Activated CD8-positive, alpha-beta T cell treated with anti-CD3 and anti-CD28 coated beads for 36 hours (primary cell): ENCODE data around the gene USPL1. TPM values are rescaled to one million over a fixed set of nuclear protein-coding genes. Genes with fewer than 3 reads are reported as not detected.

Source experiments
- ATAC-seq: fragments of 200-7000 bp; cut with Tn5 transposase; one replicate; pipeline ENCODE4 v1.10.0; 2021; ENCODE audit warnings: mild to moderate bottlenecking, moderate library complexity
- CTCF ChIA-PET: fragments of 350-600 bp; sonication (Branson Sonifier 250); formaldehyde crosslinking; loops from one replicate; lab custom pipeline; 2021; ENCODE audit warnings: antibody characterized with exemption; lab: Charles Lee
- POLR2A ChIA-PET: fragments of 350-600 bp; sonication (Branson Sonifier 250); formaldehyde crosslinking; loops from one replicate; lab custom pipeline; 2021; ENCODE audit warnings: antibody characterized with exemption; lab: Charles Lee
- DNase-seq: peaks from one replicate; pipeline ENCODE4 v3.0.0-alpha.2; 2020
- H3K27ac Mint-ChIP-seq: one replicate; pipeline ENCODE4 v1.8.0; 2021; ENCODE audit warnings: mild to moderate bottlenecking, mixed read lengths
- H3K27me3 Mint-ChIP-seq: one replicate; pipeline ENCODE4 v1.8.0; 2021; ENCODE audit warnings: mixed read lengths
- H3K36me3 Mint-ChIP-seq: one replicate; pipeline ENCODE4 v1.8.0; 2021; ENCODE audit warnings: low read depth, mixed read lengths
- H3K4me1 Mint-ChIP-seq: one replicate; pipeline ENCODE4 v1.8.0; 2021; ENCODE audit warnings: low read depth, mixed read lengths
- H3K4me3 Mint-ChIP-seq: one replicate; pipeline ENCODE4 v1.8.0; 2021; ENCODE audit warnings: mild to moderate bottlenecking, moderate library complexity, mixed read lengths
- H3K9me3 Mint-ChIP-seq: one replicate; pipeline ENCODE4 v1.8.0; 2021; ENCODE audit warnings: mixed read lengths
- CTCF ChIP-seq: fragments of 200-600 bp; IDR thresholded peaks from one replicate; pipeline ENCODE4 v1.8.0; 2022; ENCODE audit warnings: antibody characterized with exemption, mild to moderate bottlenecking
- intact Hi-C: fragments of 100-400 bp; cut with micrococcal nuclease; formaldehyde crosslinking; loops from one replicate; pipeline ENCODE4 v1.10.0; 2022
- total RNA-seq, 2 experiments: library from RNA; stranded (reverse); gene quantifications; one replicate each; pipeline ENCODE4 v1.2.3, GENCODE V29; 2021

Gene USPL1
- total RNA-seq, 2 experiments from 2014 or later: 12.4 to 13.0 TPM

- Mint-ChIP-seq H3K4me3 (no peak overlapping the region), H3K4me1 (no peaks in the 10 kb centered on the region), H3K36me3 (no peaks in the 10 kb centered on the region), H3K27me3 (no peaks in the 10 kb centered on the region), H3K27ac (no peak overlapping the region), H3K9me3 (no peaks in the 10 kb centered on the region)
- DNase-seq (no peak), ATAC-seq (no peak)
- ChIA-PET POLR2A (no interaction called here), CTCF (interaction anchor here (1.2 kb wide), 1 partner anchor 29 kb away, joined by 3 read pairs; no protein-coding TSS in a partner anchor)
- TF ChIP-seq CTCF: no peak
- intact Hi-C loops: no loop called here
Measured at GRCh38 chr13:30584051-30584731, 33.5 kb upstream of the USPL1 start.

- Mint-ChIP-seq H3K27ac (no peak overlapping the region), H3K27me3 (no peaks in the 10 kb centered on the region), H3K36me3 (no peaks in the 10 kb centered on the region), H3K9me3 (no peaks in the 10 kb centered on the region), H3K4me1 (no peaks in the 10 kb centered on the region), H3K4me3 (no peak overlapping the region)
- no peak for ATAC-seq
- ChIA-PET CTCF (interaction anchor here (0.6 to 1.3 kb wide), 4 partner anchors 41 to 211 kb away, joined by 3 to 4 read pairs (median 3); no protein-coding TSS in a partner anchor), POLR2A (interaction anchor here (0.6 kb wide), 1 partner anchor 32 kb away, joined by 3 read pairs; the partner anchor contains the start of gene USPL1)
- no peak for TF ChIP-seq CTCF
- intact Hi-C loops: no loop called here
- DNase-seq: no peak
Measured at GRCh38 chr13:30585748-30586262, 31.9 kb upstream of the USPL1 start.

- no peak overlapping the region for H3K27ac Mint-ChIP-seq
- H3K27me3 Mint-ChIP-seq: no peaks in the 10 kb centered on the region
- H3K4me1 Mint-ChIP-seq: no peaks in the 10 kb centered on the region
- DNase-seq (no peak), ATAC-seq (no peak)
- no peak overlapping the region for H3K4me3 Mint-ChIP-seq
- no peaks in the 10 kb centered on the region for H3K9me3 Mint-ChIP-seq
- ChIA-PET CTCF (interaction anchor here (1.8 kb wide), 1 partner anchor 455 kb away, joined by 3 read pairs; no protein-coding TSS in a partner anchor), POLR2A (no interaction called here)
- intact Hi-C loops: no loop called here
- H3K36me3 Mint-ChIP-seq: no peaks in the 10 kb centered on the region
- no peak for TF ChIP-seq CTCF
Measured at GRCh38 chr13:30587231-30587630, 30.5 kb upstream of the USPL1 start.

- Mint-ChIP-seq H3K4me3 (no peak overlapping the region), H3K27me3 (no peaks in the 10 kb centered on the region), H3K4me1 (peaks cover under 1% of the 10 kb centered on the region), H3K36me3 (no peaks in the 10 kb centered on the region), H3K9me3 (no peaks in the 10 kb centered on the region), H3K27ac (no peak overlapping the region)
- intact Hi-C loops: no loop called here
- ChIA-PET POLR2A (no interaction called here), CTCF (interaction anchor here (1.8 kb wide), 1 partner anchor 455 kb away, joined by 3 read pairs; no protein-coding TSS in a partner anchor)
- DNase-seq (no peak), ATAC-seq (no peak)
- no peak for TF ChIP-seq CTCF
Measured at GRCh38 chr13:30587739-30588138, 30.0 kb upstream of the USPL1 start.

- Mint-ChIP-seq H3K27ac (no peak overlapping the region), H3K4me3 (no peak overlapping the region), H3K4me1 (peaks cover 10% of the 10 kb centered on the region), H3K36me3 (no peaks in the 10 kb centered on the region), H3K27me3 (no peaks in the 10 kb centered on the region), H3K9me3 (no peaks in the 10 kb centered on the region)
- intact Hi-C loops: no loop called here
- ATAC-seq (no peak), DNase-seq (peak; percentile 31)
- ChIA-PET POLR2A (no interaction called here), CTCF (no interaction called here)
- TF ChIP-seq CTCF: no peak
Measured at GRCh38 chr13:30593001-30593400, 24.7 kb upstream of the USPL1 start.
